Bronchial epithelial cell (primary cell): ENCODE results near the gene MYH14. TPM values are rescaled to one million over a fixed set of nuclear protein-coding genes. Genes with fewer than 3 reads are reported as not detected.

Experiments
- DNase-seq: peaks from one replicate; pipeline ENCODE4 v3.0.0-alpha.2; 2010; ENCODE audit warnings: low read depth
- FAIRE-seq: peaks from 2 replicates; lab custom pipeline; 2011; peaks lifted over from hg19 to GRCh38; lab: Jason Lieb, UNC
- H3K27me3 ChIP-seq: 2 replicates; pipeline ENCODE4 v1.5.1; 2011; ENCODE audit warnings: low read length; ENCODE audit not compliant: control insufficient read depth, insufficient read depth
- H3K36me3 ChIP-seq: 2 replicates; pipeline ENCODE4 v1.5.1; 2011; ENCODE audit warnings: low read length; ENCODE audit not compliant: control insufficient read depth, insufficient read depth
- H3K4me3 ChIP-seq: 2 replicates; pipeline ENCODE4 v1.5.1; 2011; ENCODE audit warnings: mild to moderate bottlenecking, low read depth, low read length, control low read depth
- total RNA-seq: library from RNA; depleted of rRNA; stranded (reverse); fragments of >200 nt; gene quantifications from 2 replicates; pipeline ENCODE4 v1.2.1, GENCODE V29; 2014
- TF ChIP-seq, protein P1 (sequence below): IDR thresholded peaks from 2 replicates; pipeline ENCODE4 v1.5.1; 2011; ENCODE audit warnings: mild to moderate bottlenecking, moderate library complexity, low read length, control low read depth, inconsistent platforms; ENCODE audit not compliant: insufficient read depth, severe bottlenecking

MYH14 gene
- total RNA-seq, 1 donor from 2014 or later: 6.8 TPM

DNA sequence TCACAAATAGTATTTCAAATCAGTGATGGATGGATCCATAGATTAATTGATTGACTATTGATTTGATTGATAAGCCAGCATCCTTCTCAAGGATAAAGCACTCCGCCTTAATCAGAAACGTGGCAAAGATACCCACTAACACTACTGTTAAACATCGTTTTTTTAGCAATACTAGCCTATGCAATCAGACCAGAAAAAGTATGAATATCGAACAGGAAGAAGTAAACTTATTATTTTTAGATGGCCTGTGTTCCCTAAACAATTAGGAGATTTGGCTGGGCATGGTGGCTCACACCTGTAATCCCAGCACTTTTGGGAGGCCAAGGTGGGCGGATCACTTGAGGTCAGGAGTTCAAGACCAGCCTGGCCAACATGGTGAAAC lies 49.5 kb downstream of the MYH14 start:
- no peaks in the 10 kb centered on the region for H3K36me3 ChIP-seq
- no peaks in the 10 kb centered on the region for H3K27me3 ChIP-seq
- H3K4me3 ChIP-seq: no peak overlapping the region
- FAIRE-seq (no peak), DNase-seq (no peak)
- TF ChIP-seq, protein P1, sequence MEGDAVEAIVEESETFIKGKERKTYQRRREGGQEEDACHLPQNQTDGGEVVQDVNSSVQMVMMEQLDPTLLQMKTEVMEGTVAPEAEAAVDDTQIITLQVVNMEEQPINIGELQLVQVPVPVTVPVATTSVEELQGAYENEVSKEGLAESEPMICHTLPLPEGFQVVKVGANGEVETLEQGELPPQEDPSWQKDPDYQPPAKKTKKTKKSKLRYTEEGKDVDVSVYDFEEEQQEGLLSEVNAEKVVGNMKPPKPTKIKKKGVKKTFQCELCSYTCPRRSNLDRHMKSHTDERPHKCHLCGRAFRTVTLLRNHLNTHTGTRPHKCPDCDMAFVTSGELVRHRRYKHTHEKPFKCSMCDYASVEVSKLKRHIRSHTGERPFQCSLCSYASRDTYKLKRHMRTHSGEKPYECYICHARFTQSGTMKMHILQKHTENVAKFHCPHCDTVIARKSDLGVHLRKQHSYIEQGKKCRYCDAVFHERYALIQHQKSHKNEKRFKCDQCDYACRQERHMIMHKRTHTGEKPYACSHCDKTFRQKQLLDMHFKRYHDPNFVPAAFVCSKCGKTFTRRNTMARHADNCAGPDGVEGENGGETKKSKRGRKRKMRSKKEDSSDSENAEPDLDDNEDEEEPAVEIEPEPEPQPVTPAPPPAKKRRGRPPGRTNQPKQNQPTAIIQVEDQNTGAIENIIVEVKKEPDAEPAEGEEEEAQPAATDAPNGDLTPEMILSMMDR: no peak

DNA sequence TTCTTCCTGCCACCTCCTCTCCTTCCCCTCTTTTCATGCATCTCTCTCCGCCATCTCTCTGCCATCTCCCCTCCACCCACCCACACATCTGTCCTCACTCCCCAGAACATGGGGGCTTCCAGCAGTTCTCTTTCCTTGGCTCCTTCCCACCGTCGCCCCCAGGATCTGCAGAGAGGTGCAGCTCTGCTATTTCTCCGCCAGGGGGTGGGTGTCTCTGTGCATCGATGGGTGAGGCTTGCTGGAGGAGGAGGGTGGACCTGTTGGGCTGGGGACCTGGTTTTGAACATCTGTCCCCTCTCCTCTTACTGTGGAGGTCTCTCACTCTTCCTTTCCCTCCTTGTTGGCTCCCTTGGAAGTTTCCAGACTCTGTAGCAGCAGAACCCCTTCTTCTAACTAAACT lies 51.7 kb downstream of the MYH14 start:
- no peak overlapping the region for H3K4me3 ChIP-seq
- no peak for FAIRE-seq
- DNase-seq: no peak
- H3K36me3 ChIP-seq: no peaks in the 10 kb centered on the region
- no peaks in the 10 kb centered on the region for H3K27me3 ChIP-seq
- TF ChIP-seq, protein P1: no peak

DNA sequence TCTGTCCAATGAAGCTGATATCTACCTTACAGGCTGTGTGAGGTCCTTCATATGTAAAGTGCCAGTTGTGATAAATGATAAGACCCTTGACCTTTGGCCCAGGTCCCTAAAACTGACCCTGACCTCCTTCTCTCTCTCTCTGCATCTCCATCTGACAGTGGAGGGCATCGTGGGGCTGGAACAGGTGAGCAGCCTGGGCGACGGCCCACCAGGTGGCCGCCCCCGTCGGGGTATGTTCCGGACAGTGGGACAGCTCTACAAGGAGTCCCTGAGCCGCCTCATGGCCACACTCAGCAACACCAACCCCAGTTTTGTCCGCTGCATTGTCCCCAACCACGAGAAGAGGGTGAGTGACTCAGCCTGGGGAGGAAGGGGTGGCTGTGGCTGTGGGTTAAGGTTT lies 53.7 kb downstream of the MYH14 start:
- Histone ChIP-seq H3K4me3 (no peak overlapping the region), H3K36me3 (no peaks in the 10 kb centered on the region), H3K27me3 (no peaks in the 10 kb centered on the region)
- DNase-seq (no peak), FAIRE-seq (no peak)
- TF ChIP-seq, protein P1: no peak

DNA sequence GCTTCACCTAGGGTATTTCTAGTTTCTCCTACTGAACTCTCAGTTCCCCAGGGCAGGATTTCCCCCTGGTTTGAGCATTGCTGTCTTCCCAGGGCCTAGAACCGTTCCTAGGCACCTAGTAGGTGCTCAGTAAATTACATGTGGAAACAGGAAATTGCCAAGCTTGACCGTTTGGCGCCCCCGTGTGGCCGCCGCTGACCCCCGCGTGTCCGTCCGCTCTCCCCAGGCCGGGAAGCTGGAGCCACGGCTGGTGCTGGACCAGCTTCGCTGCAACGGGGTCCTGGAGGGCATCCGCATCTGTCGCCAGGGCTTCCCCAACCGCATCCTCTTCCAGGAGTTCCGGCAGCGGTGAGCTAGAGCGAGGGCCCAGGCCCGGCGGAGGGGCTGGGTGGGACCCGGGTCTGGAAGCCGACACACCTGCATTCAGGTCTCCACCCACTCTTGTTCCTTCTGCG lies 55.5 kb downstream of the MYH14 start:
- no peaks in the 10 kb centered on the region for H3K27me3 ChIP-seq
- DNase-seq (no peak), FAIRE-seq (no peak)
- no peaks in the 10 kb centered on the region for H3K36me3 ChIP-seq
- TF ChIP-seq, protein P1: no peak
- no peak overlapping the region for H3K4me3 ChIP-seq

DNA sequence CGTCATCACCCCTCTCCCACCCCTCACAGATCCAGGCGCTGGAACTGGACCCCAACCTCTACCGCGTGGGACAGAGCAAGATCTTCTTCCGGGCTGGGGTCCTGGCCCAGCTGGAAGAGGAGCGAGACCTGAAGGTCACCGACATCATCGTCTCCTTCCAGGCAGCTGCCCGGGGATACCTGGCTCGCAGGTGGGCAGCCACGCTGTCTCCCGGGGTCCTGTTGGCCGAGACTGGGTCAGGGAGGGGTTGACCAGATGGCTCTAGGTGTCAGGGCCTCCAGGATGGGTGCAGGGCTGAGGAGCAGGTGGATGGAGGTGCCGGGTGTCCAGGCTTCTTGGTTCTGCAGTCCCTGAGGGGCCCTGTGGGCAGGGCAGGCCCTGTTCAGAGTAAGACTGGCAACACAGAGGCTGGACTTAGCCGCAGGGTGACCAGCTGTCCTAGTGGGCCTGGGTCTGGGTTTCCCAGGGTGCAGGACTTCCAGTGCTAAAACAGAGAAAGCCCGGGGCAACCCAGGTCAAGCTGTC lies 58.1 kb downstream of the MYH14 start:
- no peak for FAIRE-seq
- TF ChIP-seq, protein P1: no peak
- H3K36me3 ChIP-seq: no peaks in the 10 kb centered on the region
- no peak for DNase-seq
- no peaks in the 10 kb centered on the region for H3K27me3 ChIP-seq
- H3K4me3 ChIP-seq: no peak overlapping the region

DNA sequence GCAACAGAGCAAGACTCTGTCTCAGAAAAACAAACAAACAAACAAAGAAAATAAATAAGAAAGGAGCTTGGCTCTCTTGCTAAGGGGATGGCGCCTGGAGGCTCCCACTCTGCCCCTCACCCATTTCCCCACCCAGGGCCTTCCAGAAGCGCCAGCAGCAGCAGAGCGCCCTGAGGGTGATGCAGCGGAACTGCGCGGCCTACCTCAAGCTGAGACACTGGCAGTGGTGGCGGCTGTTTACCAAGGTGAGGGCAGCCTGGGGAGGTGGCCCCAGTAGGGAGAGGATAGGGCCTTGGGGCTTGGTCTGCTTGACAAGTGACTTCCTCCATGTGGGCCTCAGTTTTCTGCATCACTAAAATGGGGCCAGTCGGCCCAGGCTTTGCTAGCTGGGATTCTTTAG lies 59.8 kb downstream of the MYH14 start:
- H3K4me3 ChIP-seq: no peak overlapping the region
- no peaks in the 10 kb centered on the region for H3K36me3 ChIP-seq
- no peak for FAIRE-seq
- no peaks in the 10 kb centered on the region for H3K27me3 ChIP-seq
- no peak for DNase-seq
- TF ChIP-seq, protein P1: no peak
